Ishikawa (cell line): ENCODE data around the gene C17orf114.

ENCODE experiments used
- CEBPB ChIP-seq: IDR thresholded peaks from 2 replicates; pipeline ENCODE4 v1.6.1; 2012
- CREB1 ChIP-seq: IDR thresholded peaks from 2 replicates; pipeline ENCODE4 v1.6.1; 2012; ENCODE audit warnings: low read depth
- EGR1 ChIP-seq: IDR thresholded peaks from 2 replicates; pipeline ENCODE4 v1.6.1; 2012
- EP300 ChIP-seq: IDR thresholded peaks from 2 replicates; pipeline ENCODE4 v1.6.1; 2012; ENCODE audit warnings: borderline replicate concordance
- FOXM1 ChIP-seq: IDR thresholded peaks from 2 replicates; pipeline ENCODE4 v1.6.1; 2012; ENCODE audit warnings: low read depth, borderline replicate concordance
- MAX ChIP-seq: IDR thresholded peaks from 2 replicates; pipeline ENCODE4 v1.6.1; 2012
- NFIC ChIP-seq: IDR thresholded peaks from 2 replicates; pipeline ENCODE4 v1.6.1; 2012
- RAD21 ChIP-seq: IDR thresholded peaks from 2 replicates; pipeline ENCODE4 v1.6.1; 2012; ENCODE audit warnings: low read depth
- REST ChIP-seq: IDR thresholded peaks from 2 replicates; pipeline ENCODE4 v1.6.1; 2012; ENCODE audit warnings: low read depth, mild to moderate bottlenecking
- TAF1 ChIP-seq: IDR thresholded peaks from 2 replicates; pipeline ENCODE4 v1.6.1; 2012; ENCODE audit warnings: low read depth, mild to moderate bottlenecking
- TCF12 ChIP-seq: IDR thresholded peaks from 2 replicates; pipeline ENCODE4 v1.6.1; 2012; ENCODE audit warnings: low read depth
- TEAD4 ChIP-seq: IDR thresholded peaks from 2 replicates; pipeline ENCODE4 v1.6.1; 2012
- USF1 ChIP-seq: IDR thresholded peaks from 2 replicates; pipeline ENCODE4 v1.6.1; 2012
- YY1 ChIP-seq: IDR thresholded peaks from 2 replicates; pipeline ENCODE4 v1.6.1; 2012; ENCODE audit warnings: low read depth
- ZBTB7A ChIP-seq: IDR thresholded peaks from 2 replicates; pipeline ENCODE4 v1.6.1; 2012; ENCODE audit warnings: low read depth

C17orf114 gene

GRCh38 chr17:4845118-4845517, 43.0 kb upstream of the C17orf114 start:
- TF ChIP-seq EGR1, result no peak
- TF ChIP-seq USF1, result no peak
- no peak for TF ChIP-seq YY1
- no peak for TF ChIP-seq CEBPB
- no peak for TF ChIP-seq TEAD4
- no peak for TF ChIP-seq ZBTB7A
- no peak for TF ChIP-seq MAX
- no peak for TF ChIP-seq REST
- TF ChIP-seq FOXM1, result no peak
- no peak for TF ChIP-seq EP300
- no peak for TF ChIP-seq TCF12
- no peak for TF ChIP-seq CREB1
- TF ChIP-seq RAD21, result no peak
- TF ChIP-seq NFIC, result no peak
- no peak for TF ChIP-seq TAF1

GRCh38 chr17:4843321-4844000, 41.3 kb upstream of the C17orf114 start:
- TF ChIP-seq TCF12, result no peak
- no peak for TF ChIP-seq MAX
- no peak for TF ChIP-seq YY1
- no peak for TF ChIP-seq EP300
- TF ChIP-seq TEAD4, result no peak
- TF ChIP-seq TAF1, result no peak
- TF ChIP-seq REST, result no peak
- TF ChIP-seq RAD21, result no peak
- TF ChIP-seq USF1, result no peak
- TF ChIP-seq NFIC, result no peak
- TF ChIP-seq EGR1, result no peak
- TF ChIP-seq CREB1, result no peak
- no peak for TF ChIP-seq FOXM1
- TF ChIP-seq ZBTB7A, result no peak
- no peak for TF ChIP-seq CEBPB

- no peak for TF ChIP-seq USF1
- no peak for TF ChIP-seq YY1
- no peak for TF ChIP-seq TEAD4
These were observed 40.2 kb upstream of the C17orf114 start for GRCh38 chr17:4842376-4842775.

GRCh38 chr17:4840893-4841242, 38.7 kb upstream of the C17orf114 start:
- TF ChIP-seq EP300, result no peak
- no peak for TF ChIP-seq CREB1
- no peak for TF ChIP-seq ZBTB7A
- TF ChIP-seq CEBPB, result no peak
- no peak for TF ChIP-seq RAD21
- TF ChIP-seq NFIC, result no peak
- TF ChIP-seq FOXM1, result no peak
- TF ChIP-seq MAX, result no peak
- TF ChIP-seq REST, result no peak
- no peak for TF ChIP-seq TAF1
- TF ChIP-seq YY1, result no peak
- TF ChIP-seq TEAD4, result no peak
- no peak for TF ChIP-seq USF1
- TF ChIP-seq EGR1, result no peak
- no peak for TF ChIP-seq TCF12
